Measurements from ENCODE around the gene DCXR.

- no peak for TF ChIP-seq CTCF (conservative IDR thresholded peaks at IDR 0.05; ENCODE audit: low read depth in 2 of 2)
- TF ChIP-seq POLR2AphosphoS5 (IDR thresholded peaks at IDR 0.05; ENCODE audit: low read depth) = no peak
- TF ChIP-seq REST (IDR thresholded peaks at IDR 0.05; ENCODE audit: unreplicated experiment) = no peak
- TF ChIP-seq EZH2phosphoT487 (IDR thresholded peaks at IDR 0.05; ENCODE audit: unreplicated experiment) = no peak
- no peak for TF ChIP-seq ETS1 (IDR thresholded peaks at IDR 0.05)
- no peak for TF ChIP-seq EZH2 (IDR thresholded peaks at IDR 0.05; ENCODE audit: low read depth, unreplicated experiment)
- TF ChIP-seq STAT1 (IDR thresholded peaks at IDR 0.05; ENCODE audit: unreplicated experiment) = no peak
- no peak for TF ChIP-seq CREB1 (CRISPR knock-in tag; IDR thresholded peaks at IDR 0.05; ENCODE audit: low read depth)
- TF ChIP-seq ZNF331 (CRISPR knock-in tag; IDR thresholded peaks at IDR 0.05; ENCODE audit: low read depth) = no peak
- no peak for TF ChIP-seq JUNB (IDR thresholded peaks at IDR 0.05; ENCODE audit: unreplicated experiment)
- no peak for TF ChIP-seq NANOG (IDR thresholded peaks at IDR 0.05; ENCODE audit: borderline replicate concordance)
- no peak for TF ChIP-seq ZNF114 (CRISPR knock-in tag; IDR thresholded peaks at IDR 0.05)
Measured at GRCh38 chr17:82050152-82050760, 12.8 kb upstream of the DCXR start.

All from GM23338 (cell line).